GM12878 (cell line): ENCODE results near the gene ACSS1. TPM values are rescaled to one million over a fixed set of nuclear protein-coding genes. Genes with fewer than 3 reads are reported as not detected.
A peak's percentile ranks its signal among the peaks of the same experiment; 100 is the strongest.

Experiments
- ATAC-seq: fragments of 200-7000 bp; cut with Tn5 transposase; 3 replicates; pipeline ENCODE4 v1.9.1; 2020; ENCODE audit warnings: mild to moderate bottlenecking, moderate library complexity
- BruUV-seq: library from RNA; stranded (reverse); fragments of 400-500 nt; replicated peaks from 2 replicates; lab custom pipeline; 2021; lab: Mats Ljungman, UMichigan
- CTCF ChIA-PET: fragments of 300-600 bp; sonication (Branson Sonifier 250); formaldehyde crosslinking; extraction: SDS; loops from one replicate; lab custom pipeline; 2021; ENCODE audit warnings: inconsistent platforms; lab: Yijun Ruan, JAX
- POLR2A ChIA-PET: fragments of 350-600 bp; formaldehyde crosslinking; extraction: SDS; loops from one replicate; lab custom pipeline; 2021; ENCODE audit warnings: inconsistent platforms; lab: Charles Lee
- RAD21 ChIA-PET: fragments of 300-600 bp; sonication (Branson Sonifier 250); formaldehyde crosslinking; loops from one replicate; lab custom pipeline; 2023; ENCODE audit warnings: antibody characterized with exemption; ENCODE audit not compliant: unreplicated experiment; lab: Charles Lee
- SMC1A ChIA-PET: fragments of 300-600 bp; sonication (Branson Sonifier 250); formaldehyde crosslinking; loops from one replicate; lab custom pipeline; 2023; ENCODE audit not compliant: unreplicated experiment, uncharacterized antibody; lab: Charles Lee
- DNase-seq: peaks from one replicate; pipeline ENCODE4 v3.0.0-alpha.2; 2011; ENCODE audit warnings: low read depth, low spot score
- FAIRE-seq: peaks from 3 replicates; lab custom pipeline; 2011; peaks lifted over from hg19 to GRCh38; lab: Jason Lieb, UNC
- H2AFZ ChIP-seq: 2 replicates; pipeline ENCODE4 v1.6.0; 2011; ENCODE audit warnings: low read depth, low read length, control low read depth; ENCODE audit not compliant: control insufficient read depth
- H3K27ac ChIP-seq: 2 replicates; pipeline ENCODE4 v1.5.1; 2011; ENCODE audit warnings: control low read depth; ENCODE audit not compliant: control insufficient read depth, insufficient read depth
- H3K27me3 ChIP-seq, 2 experiments: replicated peaks in 1 of 2; 2 replicates each; pipeline versions ENCODE4 v1.6.0 to v1.6.1; 2011; ENCODE audit warnings: low read length in 1 of 2; ENCODE audit not compliant: control insufficient read depth in 2 of 2, insufficient read depth in 2 of 2
- H3K36me3 ChIP-seq, 2 experiments: 2 replicates each; pipeline ENCODE4 v1.5.1; 2011; ENCODE audit warnings: low read length in 1 of 2; ENCODE audit not compliant: control insufficient read depth in 2 of 2, insufficient read depth in 2 of 2
- H3K4me1 ChIP-seq: 2 replicates; pipeline ENCODE4 v1.6.1; 2011; ENCODE audit warnings: mild to moderate bottlenecking, low read length, moderate library complexity, mixed read lengths; ENCODE audit not compliant: control insufficient read depth, insufficient read depth
- H3K4me2 ChIP-seq: 2 replicates; pipeline ENCODE4 v1.6.0; 2011; ENCODE audit warnings: control low read depth; ENCODE audit not compliant: control insufficient read depth, insufficient read depth
- H3K4me3 ChIP-seq: fragments of 200-600 bp; sonication (generic); 2 replicates; pipeline ENCODE4 v1.5.1; 2016
- H3K79me2 ChIP-seq: 2 replicates; pipeline ENCODE4 v1.6.0; 2011; ENCODE audit warnings: low read length; ENCODE audit not compliant: control insufficient read depth, insufficient read depth
- H3K9ac ChIP-seq: 2 replicates; pipeline ENCODE4 v1.8.0; 2011; ENCODE audit warnings: low read length, control low read depth, mixed read lengths; ENCODE audit not compliant: control insufficient read depth, insufficient read depth
- H3K9me3 ChIP-seq: replicated peaks from 3 replicates; pipeline ENCODE4 v1.5.1; 2011; ENCODE audit warnings: mild to moderate bottlenecking, low read length; ENCODE audit not compliant: control insufficient read depth, insufficient read depth
- H4K20me1 ChIP-seq: 2 replicates; pipeline ENCODE4 v1.6.0; 2011; ENCODE audit not compliant: control insufficient read depth, insufficient read depth
- ATF7 ChIP-seq: fragments of 450-650 bp; IDR thresholded peaks from 2 replicates; pipeline ENCODE4 v1.6.1; 2016; ENCODE audit warnings: low read depth, mild to moderate bottlenecking
- EP300 ChIP-seq, 2 experiments: fragments of 150-350 bp in 1 of 2; IDR thresholded peaks; 2 replicates each; pipeline ENCODE4 v1.6.1; 2011 to 2012; ENCODE audit warnings: low read depth in 2 of 2, low read length in 2 of 2, borderline replicate concordance in 1 of 2, improper control_type of control experiment in 1 of 2, inconsistent platforms in 1 of 2; ENCODE audit not compliant: control insufficient read depth in 1 of 2
- MLLT1 ChIP-seq: fragments of 450-650 bp; IDR thresholded peaks from 2 replicates; pipeline ENCODE4 v1.6.1; 2016; ENCODE audit warnings: mild to moderate bottlenecking
- NBN ChIP-seq: fragments of 450-650 bp; IDR thresholded peaks from 2 replicates; pipeline ENCODE4 v1.6.1; 2016
- NFIC ChIP-seq: IDR thresholded peaks from 2 replicates; pipeline ENCODE4 v1.6.1; 2012; ENCODE audit warnings: low read depth, mild to moderate bottlenecking, inconsistent platforms, low read length, moderate library complexity
- NFXL1 ChIP-seq: fragments of 450-650 bp; IDR thresholded peaks from 2 replicates; pipeline ENCODE4 v1.6.1; 2017; ENCODE audit warnings: antibody characterized with exemption, mild to moderate bottlenecking, borderline replicate concordance
- RBBP5 ChIP-seq: fragments of 200-600 bp; sonication (generic); conservative IDR thresholded peaks from 2 replicates; pipeline ENCODE4 v1.6.1; 2016
- RUNX3 ChIP-seq: IDR thresholded peaks from 2 replicates; pipeline ENCODE4 v1.6.1; 2012; ENCODE audit warnings: low read length, inconsistent platforms
- ZNF384 ChIP-seq: IDR thresholded peaks from 2 replicates; pipeline ENCODE4 v1.6.1; 2012; ENCODE audit warnings: low read depth, mild to moderate bottlenecking, low read length, improper control_type of control experiment, borderline replicate concordance
- ZNF622 ChIP-seq: fragments of 450-650 bp; IDR thresholded peaks from 2 replicates; pipeline ENCODE4 v1.6.1; 2017; ENCODE audit warnings: mild to moderate bottlenecking, inconsistent platforms
- WGBS: methylation state at CpG from one replicate; pipeline ENCODE4 v1.1.6; 2016; ENCODE audit warnings: low lambda C conversion rate; ENCODE audit not compliant: insufficient replicate concordance, insufficient coverage; ENCODE audit errors: missing lambda C conversion rate; 5-methylcytosine and 5-hydroxymethylcytosine counted together
- in situ Hi-C: fragments of 300-500 bp; cut with MboI; formaldehyde crosslinking; loops from 9 replicates; pipeline ENCODE4 v1.14.3; 2018; ENCODE audit warnings: mixed read lengths
- intact Hi-C: fragments of 100-400 bp; cut with micrococcal nuclease; formaldehyde crosslinking; loops from one replicate; pipeline ENCODE4 v1.14.2; 2022; ENCODE audit not compliant: unreplicated experiment
- polyA plus RNA-seq, 11 experiments: library from polyadenylated mRNA; depleted of rRNA in 4 of 11; unstranded in 6 of 11; stranded (reverse) in 5 of 11; fragments of >200 nt; fragmentation: Nextera tagmentation in 4 of 11; fragmentation: Illumina TruSeq in 1 of 11; extraction: Ambion mirVana in 4 of 11; extraction: Trizol in 1 of 11; gene quantifications; 1 replicate in 1 of 11; 2 replicates in 10 of 11; pipeline versions ENCODE4 v1.2.1 to v1.2.3, GENCODE V29; 2011 to 2016; ENCODE audit warnings: inconsistent platforms in 2 of 11, missing spikeins in 2 of 11, low read depth in 1 of 11
- total RNA-seq, 4 experiments: library from RNA; depleted of rRNA in 3 of 4; stranded (reverse); fragments of >200 nt in 3 of 4; fragmentation: Illumina TruSeq in 1 of 4; extraction: Trizol in 1 of 4; gene quantifications; 2 replicates each; pipeline versions ENCODE4 v1.2.1 to v1.2.3, GENCODE V29; 2013 to 2021

Gene ACSS1
- total and polyA plus RNA-seq, 10 of the 15 experiments (the other 5 are each of a cell fraction or from before 2014, with no cell fraction given) = 1.3 to 44.9 (median 31.1) TPM

GRCh38 chr20:25053255-25054031 is 4.5 kb downstream of the ACSS1 start (continued):
- no peak for TF ChIP-seq NFXL1
- TF ChIP-seq RBBP5 = no peak

GRCh38 chr20:25052255-25053194 is 5.4 kb downstream of the ACSS1 start:
- H2AFZ ChIP-seq = no peak overlapping the region
- DNase-seq (no peak), FAIRE-seq (no peak), ATAC-seq (peak; percentile 8; the same call in 2 of the 3 replicates)
- H3K79me2 ChIP-seq = peaks cover 26% of the 10 kb centered on the region
- BruUV-seq = no TSS peak
- H3K4me1 ChIP-seq = peaks cover 44% of the 10 kb centered on the region
- CTCF ChIA-PET = interaction anchor here (0.6 kb wide), 1 partner anchor 198 kb away, joined by 3 read pairs; no protein-coding TSS in a partner anchor
- POLR2A ChIA-PET = interaction anchor here (0.6 to 0.9 kb wide), 5 partner anchors 7 to 238 kb away, joined by 3 to 6 read pairs (median 5); no protein-coding TSS in a partner anchor
- peaks cover 5% of the 10 kb centered on the region; the same call in 1 of the 2 replicates for H4K20me1 ChIP-seq
- H3K4me2 ChIP-seq = peak overlapping the region; percentile 91
- RAD21 ChIA-PET = no interaction called here
- H3K27ac ChIP-seq = no peak overlapping the region
- H3K4me3 ChIP-seq = peak overlapping the region; percentile 45; the same call in 1 of the 2 replicates
- no peak overlapping the region for H3K9ac ChIP-seq
- intact Hi-C loops = no loop called here
- TF ChIP-seq EP300 (IDR thresholded peaks at IDR 0.05; ENCODE audit: borderline replicate concordance in 1 of 2, control insufficient read depth in 1 of 2, low read depth in 2 of 2, low read length in 2 of 2) (no peak), NBN (peak; percentile 27; the same call in 1 of the 2 replicates), ATF7 (0 out of 2 replicates have a peak, but pooled peaks have one; percentile 15), ZNF622 (no peak), ZNF384 (peak; percentile 71; the same call in 1 of the 2 replicates), NFIC (no peak; the same call in 1 of the 2 replicates), RUNX3 (peak; percentile 57), MLLT1 (peak; percentile 36; the same call in 1 of the 2 replicates)
- TF ChIP-seq, all 136 proteins: peak for 5
- Histone ChIP-seq H3K9me3 (no peaks in the 10 kb centered on the region), H3K36me3 (peaks cover 0 to 3% of the 10 kb centered on the region in 2 experiments; a peak in 1 of 4 replicates), H3K27me3 (no peaks in the 10 kb centered on the region)
- SMC1A ChIA-PET = no interaction called here
- 46% methylated on average over 14 of the region's 16 CpGs for WGBS
- in situ Hi-C loops = loop anchor here (10.0 to 25.0 kb wide), 2 partner anchors 352 to 1690 kb away; partner anchors contain the start of genes GINS1, GZF1 and NXT1
